ENCODE results near the gene CAMK2D. TPM values are rescaled to one million over a fixed set of nuclear protein-coding genes. Genes with fewer than 3 reads are reported as not detected.

Gene CAMK2D
- total RNA-seq, 1 experiment from 2014 or later: 7.1 TPM

GRCh38 chr4:113788888-113789287 is 27.4 kb upstream of the CAMK2D start:
- no TSS peak for BruUV-seq (replicated peaks)
- no peaks in the 10 kb centered on the region for H3K27me3 ChIP-seq (ENCODE audit: insufficient read depth, low read depth)
- H3F3A ChIP-seq (ENCODE audit: insufficient read depth, low read depth): no peaks in the 10 kb centered on the region
- no peak for DNase-seq
- no peak overlapping the region for H2AFZ ChIP-seq
- no peak overlapping the region for H3K4me2 ChIP-seq
- no peaks in the 10 kb centered on the region for H3K9me3 ChIP-seq (ENCODE audit: insufficient read depth, low read depth)
- ChIA-PET POLR2A (ENCODE audit: unreplicated experiment) (no interaction called here), CTCF (no interaction called here)
- H3K9me2 ChIP-seq (ENCODE audit: insufficient read depth): no peaks in the 10 kb centered on the region
- intact Hi-C loops (cut with micrococcal nuclease; ENCODE audit: unreplicated experiment): loop anchor here (10.0 kb wide), 1 partner anchor 286 kb away; no protein-coding TSS in a partner anchor
- no peaks in the 10 kb centered on the region; the same call in 1 of the 2 replicates for H3K4me1 ChIP-seq (replicated peaks; ENCODE audit: insufficient read depth)
- no peaks in the 10 kb centered on the region for H3K79me2 ChIP-seq (ENCODE audit: low read depth)
- no peak for TF ChIP-seq EZH2 (IDR thresholded peaks at IDR 0.05; ENCODE audit: low read depth)
- H3K36me3 ChIP-seq (ENCODE audit: low read depth): no peaks in the 10 kb centered on the region
- H3K4me3 ChIP-seq: no peak overlapping the region
- no peak overlapping the region for H3K27ac ChIP-seq
- H4K20me1 ChIP-seq (ENCODE audit: insufficient read depth): no peaks in the 10 kb centered on the region

- no peaks in the 10 kb centered on the region for H3K79me2 ChIP-seq (ENCODE audit: low read depth)
- TF ChIP-seq EZH2 (IDR thresholded peaks at IDR 0.05; ENCODE audit: low read depth): no peak
- TF ChIP-seq CTCF (conservative IDR thresholded peaks at IDR 0.05): no peak
- CTCF ChIA-PET: no interaction called here
- H3K27ac ChIP-seq: no peak overlapping the region
- no peaks in the 10 kb centered on the region for H4K20me1 ChIP-seq (ENCODE audit: insufficient read depth)
- H3K36me3 ChIP-seq (ENCODE audit: low read depth): no peaks in the 10 kb centered on the region
- H3K27me3 ChIP-seq (ENCODE audit: insufficient read depth, low read depth): no peaks in the 10 kb centered on the region
- no peaks in the 10 kb centered on the region for H3K9me3 ChIP-seq (ENCODE audit: insufficient read depth, low read depth)
- no peak for DNase-seq
- no peak overlapping the region for H3K4me2 ChIP-seq
- H3F3A ChIP-seq (ENCODE audit: insufficient read depth, low read depth): no peaks in the 10 kb centered on the region
- POLR2A ChIA-PET (ENCODE audit: unreplicated experiment): no interaction called here
- intact Hi-C loops (cut with micrococcal nuclease; ENCODE audit: unreplicated experiment): loop anchor here (10.0 kb wide), 1 partner anchor 289 kb away; no protein-coding TSS in a partner anchor
- no peak overlapping the region for H3K4me3 ChIP-seq
- no peaks in the 10 kb centered on the region for H3K9me2 ChIP-seq (ENCODE audit: insufficient read depth)
- BruUV-seq (replicated peaks): no TSS peak
- H2AFZ ChIP-seq: no peak overlapping the region
- no peaks in the 10 kb centered on the region; the same call in 1 of the 2 replicates for H3K4me1 ChIP-seq (replicated peaks; ENCODE audit: insufficient read depth)
Measured at GRCh38 chr4:113785781-113786180, 24.2 kb upstream of the CAMK2D start.

GRCh38 chr4:113784497-113785250 is 23.1 kb upstream of the CAMK2D start:
- BruUV-seq (replicated peaks): no TSS peak
- Histone ChIP-seq H3K4me3 (no peak overlapping the region), H3K4me2 (no peak overlapping the region), H3K4me1 (replicated peaks; ENCODE audit: insufficient read depth) (no peaks in the 10 kb centered on the region; the same call in 1 of the 2 replicates), H3K79me2 (ENCODE audit: low read depth) (no peaks in the 10 kb centered on the region), H3K27ac (no peak overlapping the region), H3K36me3 (ENCODE audit: low read depth) (no peaks in the 10 kb centered on the region), H3K9me3 (ENCODE audit: insufficient read depth, low read depth) (no peaks in the 10 kb centered on the region), H3K27me3 (ENCODE audit: insufficient read depth, low read depth) (no peaks in the 10 kb centered on the region), H2AFZ (no peak overlapping the region), H4K20me1 (ENCODE audit: insufficient read depth) (no peaks in the 10 kb centered on the region), H3K9me2 (ENCODE audit: insufficient read depth) (no peaks in the 10 kb centered on the region), H3F3A (ENCODE audit: insufficient read depth, low read depth) (no peaks in the 10 kb centered on the region)
- POLR2A ChIA-PET (ENCODE audit: unreplicated experiment): interaction anchor here (0.6 kb wide), 1 partner anchor 506 kb away, joined by 4 read pairs; no protein-coding TSS in a partner anchor
- peak in 1 of 2 experiments; percentile 53 for DNase-seq
- CTCF ChIA-PET: no interaction called here
- TF ChIP-seq CTCF (conservative IDR thresholded peaks at IDR 0.05) (no peak), EZH2 (IDR thresholded peaks at IDR 0.05; ENCODE audit: low read depth) (no peak)
- intact Hi-C loops (cut with micrococcal nuclease; ENCODE audit: unreplicated experiment): loop anchor here (10.0 kb wide), 1 partner anchor 290 kb away; no protein-coding TSS in a partner anchor

Data from PC-9 (cell line).